ENCODE data around the gene RALGPS2. TPM values are rescaled to one million over a fixed set of nuclear protein-coding genes. Genes with fewer than 3 reads are reported as not detected.
"Not testable (repeated sequence)": the region's sequence is repeated elsewhere in the genome, so short reads cannot be mapped to it uniquely, and the experiment has no call there.

Gene RALGPS2
- total RNA-seq, 2 experiments from 2014 or later, result 1.4 to 1.9 TPM

- DNase-seq; CTCF ChIA-PET; H3K4me3 Mint-ChIP-seq; H3K27me3 Mint-ChIP-seq; H3K4me1 Mint-ChIP-seq; H3K36me3 Mint-ChIP-seq; ATAC-seq; H3K9me3 Mint-ChIP-seq (ENCODE audit: low read depth); H3K27ac Mint-ChIP-seq: not testable (repeated sequence)
These were observed 29.7 kb downstream of the RALGPS2 start for GRCh38 chr1:178754655-178755256.

DNA sequence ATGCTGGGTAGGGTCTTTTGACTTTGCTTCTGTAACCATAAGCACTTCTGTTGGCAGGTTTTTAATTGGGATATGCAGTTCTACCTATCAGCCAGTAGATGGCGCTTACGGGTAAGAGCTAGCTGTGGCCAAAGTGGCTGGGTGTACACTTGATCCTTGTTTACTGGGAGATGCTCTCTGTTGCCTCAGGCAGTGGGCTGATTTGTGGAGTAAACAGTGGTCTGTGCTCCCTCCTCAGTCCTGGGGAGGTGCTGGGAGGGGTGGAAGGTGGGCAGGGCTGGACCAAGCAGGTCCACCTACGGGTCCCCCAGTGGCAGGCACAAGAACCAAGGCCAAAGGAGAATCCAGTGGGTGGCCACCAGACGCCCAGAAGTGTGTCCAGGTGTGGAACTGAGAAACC is 43.4 kb downstream of the RALGPS2 start:
- ATAC-seq (peak; percentile 58), DNase-seq (peak; percentile 43)
- H3K27me3 Mint-ChIP-seq, result no peaks in the 10 kb centered on the region
- no peaks in the 10 kb centered on the region for H3K4me1 Mint-ChIP-seq
- CTCF ChIA-PET, result interaction anchor here (0.9 to 1.9 kb wide), 7 partner anchors 12 to 306 kb away, joined by 3 to 12 read pairs (median 4); no protein-coding TSS in a partner anchor
- H3K27ac Mint-ChIP-seq, result no peak overlapping the region
- peaks cover 2% of the 10 kb centered on the region for H3K36me3 Mint-ChIP-seq
- peaks cover 11% of the 10 kb centered on the region for H3K9me3 Mint-ChIP-seq (ENCODE audit: low read depth)
- no peak overlapping the region for H3K4me3 Mint-ChIP-seq

DNA sequence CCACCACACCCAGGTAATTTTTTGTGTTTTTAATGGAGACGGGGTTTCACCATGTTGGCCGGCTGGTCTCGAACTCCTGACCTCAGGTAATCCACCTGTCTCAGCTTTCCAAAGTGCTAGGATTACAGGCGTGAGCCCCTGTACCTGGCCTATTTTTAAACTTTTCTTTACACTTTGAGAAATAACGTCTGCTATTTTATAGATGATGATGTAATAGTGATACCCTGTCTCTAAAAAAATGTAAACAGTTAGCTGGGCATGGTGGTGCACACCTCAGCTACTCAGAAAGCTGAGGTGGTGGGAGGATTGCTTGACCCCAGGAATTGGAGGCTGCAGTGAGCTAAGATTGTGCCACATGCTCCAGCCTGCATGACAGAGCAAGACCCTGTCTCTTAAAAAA is 47.9 kb downstream of the RALGPS2 start:
- no peak for DNase-seq
- no peaks in the 10 kb centered on the region for H3K27me3 Mint-ChIP-seq
- ATAC-seq, result no peak
- no peaks in the 10 kb centered on the region for H3K36me3 Mint-ChIP-seq
- no peaks in the 10 kb centered on the region for H3K9me3 Mint-ChIP-seq (ENCODE audit: low read depth)
- CTCF ChIA-PET, result interaction anchor here (0.7 to 4.4 kb wide), 3 partner anchors 231 to 1041 kb away, joined by 3 to 20 read pairs (median 3); no protein-coding TSS in a partner anchor
- no peak overlapping the region for H3K4me3 Mint-ChIP-seq
- no peak overlapping the region for H3K27ac Mint-ChIP-seq
- H3K4me1 Mint-ChIP-seq, result no peaks in the 10 kb centered on the region

DNA sequence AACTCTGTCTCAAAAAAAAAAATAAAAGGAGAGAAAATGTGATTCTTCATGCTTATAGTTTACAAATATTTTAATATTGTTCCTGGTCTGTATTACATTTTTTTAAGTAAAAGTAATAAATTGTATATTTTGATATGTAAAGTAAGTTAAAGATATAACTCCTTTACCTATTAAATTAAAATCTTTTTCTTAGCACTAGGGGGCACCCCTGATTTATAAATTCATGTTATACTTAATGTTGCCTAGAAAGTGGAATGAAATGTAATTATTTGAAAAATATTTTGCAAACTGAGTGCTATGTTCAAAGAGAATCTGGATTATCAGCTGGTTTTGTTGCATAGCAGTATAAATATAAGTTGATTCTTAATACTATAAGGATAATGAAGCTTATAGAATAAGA is 49.2 kb downstream of the RALGPS2 start:
- Mint-ChIP-seq H3K9me3 (ENCODE audit: low read depth) (no peaks in the 10 kb centered on the region), H3K36me3 (no peaks in the 10 kb centered on the region), H3K27me3 (no peaks in the 10 kb centered on the region), H3K27ac (no peak overlapping the region), H3K4me1 (no peaks in the 10 kb centered on the region), H3K4me3 (no peak overlapping the region)
- CTCF ChIA-PET, result interaction anchor here (0.7 to 4.4 kb wide), 3 partner anchors 10 to 240 kb away, joined by 3 to 20 read pairs (median 9); no protein-coding TSS in a partner anchor
- ATAC-seq (no peak), DNase-seq (no peak)

DNA sequence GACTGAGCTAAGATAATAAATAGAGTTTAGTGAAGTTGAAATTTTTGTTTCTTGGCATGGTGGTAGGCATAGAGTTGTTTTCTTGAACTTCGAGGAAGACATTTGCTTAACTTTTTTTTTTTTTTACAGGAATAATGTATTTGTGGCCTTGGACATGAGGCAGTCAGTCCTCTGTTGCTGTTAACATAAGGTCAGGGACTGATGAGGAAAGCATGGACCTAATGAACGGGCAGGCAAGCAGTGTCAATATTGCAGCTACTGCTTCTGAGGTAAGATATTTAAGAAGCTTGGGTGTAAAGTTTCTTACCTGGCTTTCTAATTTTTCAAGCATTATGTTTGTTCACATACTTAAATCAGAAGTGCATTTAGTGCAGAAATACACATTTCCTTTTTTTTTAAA is 51.5 kb downstream of the RALGPS2 start:
- Mint-ChIP-seq H3K27me3 (no peaks in the 10 kb centered on the region), H3K36me3 (no peaks in the 10 kb centered on the region), H3K27ac (no peak overlapping the region), H3K4me1 (no peaks in the 10 kb centered on the region), H3K4me3 (no peak overlapping the region), H3K9me3 (ENCODE audit: low read depth) (no peaks in the 10 kb centered on the region)
- DNase-seq (no peak), ATAC-seq (no peak)
- CTCF ChIA-PET, result no interaction called here

GRCh38 chr1:178781533-178782330 is 56.7 kb downstream of the RALGPS2 start:
- CTCF ChIA-PET, result no interaction called here
- DNase-seq (no peak), ATAC-seq (no peak)
- Mint-ChIP-seq H3K4me3 (no peak overlapping the region), H3K27me3 (no peaks in the 10 kb centered on the region), H3K4me1 (peaks cover 6% of the 10 kb centered on the region), H3K9me3 (ENCODE audit: low read depth) (no peaks in the 10 kb centered on the region), H3K36me3 (no peaks in the 10 kb centered on the region), H3K27ac (no peak overlapping the region)

GRCh38 chr1:178784131-178784536 is 59.1 kb downstream of the RALGPS2 start:
- Mint-ChIP-seq H3K4me1 (peaks cover 6% of the 10 kb centered on the region), H3K27me3 (no peaks in the 10 kb centered on the region), H3K4me3 (peak overlapping the region; percentile 25), H3K36me3 (no peaks in the 10 kb centered on the region), H3K9me3 (ENCODE audit: low read depth) (no peaks in the 10 kb centered on the region), H3K27ac (no peak overlapping the region)
- CTCF ChIA-PET, result interaction anchor here (0.7 to 2.7 kb wide), 4 partner anchors 10 to 241 kb away, joined by 3 to 9 read pairs (median 6); no protein-coding TSS in a partner anchor
- ATAC-seq (no peak), DNase-seq (no peak)

DNA sequence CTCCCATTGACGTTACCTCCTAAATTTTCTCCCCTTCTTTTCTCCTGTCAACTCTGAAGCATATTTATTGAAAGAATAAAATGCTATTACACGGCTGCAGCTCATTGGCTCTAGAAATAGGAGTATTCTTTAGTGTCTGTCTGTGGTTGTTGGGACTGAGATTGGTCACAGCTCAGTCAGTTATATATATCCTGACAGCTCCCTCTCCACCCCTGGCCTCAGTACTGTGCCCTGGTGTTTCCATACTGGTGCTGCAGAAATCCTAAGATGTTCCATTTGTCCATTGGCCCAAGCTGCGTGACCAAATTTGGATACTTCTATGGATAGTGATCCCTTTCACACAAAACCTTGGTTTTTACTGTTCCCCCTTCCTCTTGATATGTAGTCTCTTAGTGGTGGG is 67.3 kb downstream of the RALGPS2 start:
- CTCF ChIA-PET, result no interaction called here
- H3K27ac Mint-ChIP-seq, result no peak overlapping the region
- H3K36me3 Mint-ChIP-seq, result no peaks in the 10 kb centered on the region
- no peaks in the 10 kb centered on the region for H3K4me1 Mint-ChIP-seq
- DNase-seq (no peak), ATAC-seq (no peak)
- H3K27me3 Mint-ChIP-seq, result no peaks in the 10 kb centered on the region
- H3K4me3 Mint-ChIP-seq, result no peak overlapping the region
- no peaks in the 10 kb centered on the region for H3K9me3 Mint-ChIP-seq (ENCODE audit: low read depth)

DNA sequence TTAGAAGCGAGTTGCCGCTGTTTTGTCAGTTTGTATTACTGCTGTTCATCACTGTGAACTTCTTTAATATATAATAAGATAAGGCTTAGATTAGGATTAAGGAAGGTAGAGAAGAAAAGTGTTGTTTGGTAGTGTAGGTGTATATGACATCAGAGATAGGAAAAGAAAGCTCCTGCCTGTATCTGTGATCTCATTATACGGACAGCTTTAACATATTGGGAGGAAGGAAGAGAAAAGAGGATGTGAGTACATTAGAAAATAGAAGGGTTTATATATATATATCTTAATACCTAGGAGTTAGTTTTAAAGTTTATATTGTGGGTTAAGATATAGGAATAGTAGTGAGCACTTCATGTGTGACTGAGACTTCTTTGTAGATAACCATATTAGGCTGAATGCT is 71.0 kb downstream of the RALGPS2 start:
- no peaks in the 10 kb centered on the region for H3K9me3 Mint-ChIP-seq (ENCODE audit: low read depth)
- CTCF ChIA-PET, result interaction anchor here (1.2 kb wide), 1 partner anchor 207 kb away, joined by 3 read pairs; no protein-coding TSS in a partner anchor
- no peaks in the 10 kb centered on the region for H3K4me1 Mint-ChIP-seq
- H3K4me3 Mint-ChIP-seq, result no peak overlapping the region
- H3K36me3 Mint-ChIP-seq, result no peaks in the 10 kb centered on the region
- no peak for ATAC-seq
- DNase-seq, result no peak
- H3K27me3 Mint-ChIP-seq, result no peaks in the 10 kb centered on the region
- no peak overlapping the region for H3K27ac Mint-ChIP-seq

DNA sequence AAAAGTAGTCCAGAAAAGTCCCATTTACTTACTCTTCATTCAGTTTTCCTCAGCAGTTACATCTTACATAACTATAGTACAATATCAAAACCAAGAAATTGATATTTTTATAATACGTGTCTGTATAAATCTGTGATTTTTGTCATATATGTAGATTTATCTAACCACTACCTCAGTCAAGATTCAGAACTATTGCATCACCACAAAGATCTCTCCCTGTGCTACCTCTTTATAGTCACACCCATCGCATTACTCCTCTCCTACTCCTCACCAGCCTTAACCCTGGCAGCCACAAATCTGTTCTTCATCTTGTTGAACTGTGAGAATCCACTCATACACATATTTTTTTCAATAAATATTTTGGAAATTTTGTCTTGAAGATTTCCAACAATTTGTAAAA is 72.5 kb downstream of the RALGPS2 start:
- no peak overlapping the region for H3K27ac Mint-ChIP-seq
- CTCF ChIA-PET, result no interaction called here
- DNase-seq (no peak), ATAC-seq (no peak)
- no peak overlapping the region for H3K4me3 Mint-ChIP-seq
- H3K27me3 Mint-ChIP-seq, result no peaks in the 10 kb centered on the region
- no peaks in the 10 kb centered on the region for H3K9me3 Mint-ChIP-seq (ENCODE audit: low read depth)
- no peaks in the 10 kb centered on the region for H3K4me1 Mint-ChIP-seq
- H3K36me3 Mint-ChIP-seq, result no peaks in the 10 kb centered on the region

- CTCF ChIA-PET, result no interaction called here
- Mint-ChIP-seq H3K4me1 (no peaks in the 10 kb centered on the region), H3K36me3 (no peaks in the 10 kb centered on the region), H3K27ac (no peak overlapping the region), H3K27me3 (no peaks in the 10 kb centered on the region), H3K9me3 (ENCODE audit: low read depth) (no peaks in the 10 kb centered on the region), H3K4me3 (no peak overlapping the region)
- ATAC-seq, result no peak
- DNase-seq, result no peak
These were observed 73.3 kb downstream of the RALGPS2 start for GRCh38 chr1:178798232-178798861.

DNA sequence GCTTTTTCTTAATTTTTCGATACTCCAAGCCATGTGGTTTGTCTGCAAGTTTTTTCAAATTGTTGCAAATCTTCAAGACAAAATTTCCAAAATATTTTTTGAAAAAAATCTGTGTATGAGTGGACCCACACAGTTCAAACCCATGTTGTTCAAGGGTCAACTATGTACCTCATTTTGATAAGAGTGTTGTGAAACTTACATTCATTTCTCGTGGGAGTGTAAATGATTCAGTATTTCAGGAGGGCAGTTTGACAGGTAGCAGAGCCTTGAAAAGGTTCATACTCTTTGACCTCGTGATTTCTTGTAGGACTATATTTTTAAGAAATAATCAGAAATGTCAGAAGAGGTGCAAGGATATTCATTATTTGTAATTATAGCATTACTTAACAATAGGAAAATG is 77.8 kb downstream of the RALGPS2 start:
- ATAC-seq (no peak), DNase-seq (no peak)
- H3K27me3 Mint-ChIP-seq, result peaks cover 2% of the 10 kb centered on the region
- CTCF ChIA-PET, result no interaction called here
- H3K9me3 Mint-ChIP-seq (ENCODE audit: low read depth), result no peaks in the 10 kb centered on the region
- H3K27ac Mint-ChIP-seq, result no peak overlapping the region
- H3K36me3 Mint-ChIP-seq, result no peaks in the 10 kb centered on the region
- no peaks in the 10 kb centered on the region for H3K4me1 Mint-ChIP-seq
- no peak overlapping the region for H3K4me3 Mint-ChIP-seq

- no peak overlapping the region for H3K27ac Mint-ChIP-seq
These were observed 81.7 kb downstream of the RALGPS2 start for GRCh38 chr1:178806665-178807300.

More at GRCh38 chr1:178806665-178807300, 81.7 kb downstream of the RALGPS2 start:
- Mint-ChIP-seq H3K9me3 (ENCODE audit: low read depth) (no peaks in the 10 kb centered on the region), H3K4me3 (no peak overlapping the region), H3K4me1 (no peaks in the 10 kb centered on the region), H3K27me3 (peaks cover 2% of the 10 kb centered on the region), H3K36me3 (no peaks in the 10 kb centered on the region)
- no peak for ATAC-seq
- DNase-seq, result no peak
- CTCF ChIA-PET, result no interaction called here

All from activated CD8-positive, alpha-beta memory T cell treated with anti-CD3 and anti-CD28 coated beads, Interleukin-2, amount 10 ng/mL, durations not matched to agents 7 days and 5 days (primary cell).